ENCODE results near the gene OR6P1. TPM values are rescaled to one million over a fixed set of nuclear protein-coding genes. Genes with fewer than 3 reads are reported as not detected.

OR6P1 gene
- total RNA-seq, 4 donors from 2014 or later: not detected

DNA sequence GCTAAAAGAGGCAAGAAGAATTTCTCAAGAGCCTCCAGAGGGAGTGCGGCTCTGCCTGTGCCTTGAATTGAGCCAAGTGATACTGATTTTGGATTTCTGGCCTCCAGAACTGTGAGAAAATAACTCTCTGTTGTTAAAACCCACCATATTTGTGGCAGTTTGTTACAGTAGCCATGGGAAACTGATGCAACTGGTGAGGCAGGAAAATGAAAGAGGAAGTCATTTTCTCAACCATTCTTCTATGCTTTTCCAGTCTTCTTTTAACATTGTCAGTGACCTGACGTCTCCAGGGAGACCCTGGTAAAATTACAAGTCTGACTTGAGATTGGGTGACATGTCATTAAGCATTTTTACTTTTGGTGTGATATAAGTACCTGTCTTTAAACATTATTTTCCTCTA is 5.8 kb downstream of the OR6P1 start:
- DNase-seq (ENCODE audit: low spot score in 2 of 2): no peak
- Histone ChIP-seq H3K4me3 (no peak overlapping the region), H3K9me3 (no peaks in the 10 kb centered on the region), H3K36me3 (no peaks in the 10 kb centered on the region), H3K4me1 (peaks cover 0 to 6% (median 0%) of the 10 kb centered on the region in 4 donors), H3K27me3 (no peaks in the 10 kb centered on the region), H3K27ac (no peak overlapping the region)
- WGBS, 2 donors: 58 to 78% methylated on average over 2 of the region's 2 CpGs
- TF ChIP-seq EP300 (IDR thresholded peaks at IDR 0.05): no peak
- no peak for TF ChIP-seq POLR2A (IDR thresholded peaks at IDR 0.05)
- TF ChIP-seq, protein P1, sequence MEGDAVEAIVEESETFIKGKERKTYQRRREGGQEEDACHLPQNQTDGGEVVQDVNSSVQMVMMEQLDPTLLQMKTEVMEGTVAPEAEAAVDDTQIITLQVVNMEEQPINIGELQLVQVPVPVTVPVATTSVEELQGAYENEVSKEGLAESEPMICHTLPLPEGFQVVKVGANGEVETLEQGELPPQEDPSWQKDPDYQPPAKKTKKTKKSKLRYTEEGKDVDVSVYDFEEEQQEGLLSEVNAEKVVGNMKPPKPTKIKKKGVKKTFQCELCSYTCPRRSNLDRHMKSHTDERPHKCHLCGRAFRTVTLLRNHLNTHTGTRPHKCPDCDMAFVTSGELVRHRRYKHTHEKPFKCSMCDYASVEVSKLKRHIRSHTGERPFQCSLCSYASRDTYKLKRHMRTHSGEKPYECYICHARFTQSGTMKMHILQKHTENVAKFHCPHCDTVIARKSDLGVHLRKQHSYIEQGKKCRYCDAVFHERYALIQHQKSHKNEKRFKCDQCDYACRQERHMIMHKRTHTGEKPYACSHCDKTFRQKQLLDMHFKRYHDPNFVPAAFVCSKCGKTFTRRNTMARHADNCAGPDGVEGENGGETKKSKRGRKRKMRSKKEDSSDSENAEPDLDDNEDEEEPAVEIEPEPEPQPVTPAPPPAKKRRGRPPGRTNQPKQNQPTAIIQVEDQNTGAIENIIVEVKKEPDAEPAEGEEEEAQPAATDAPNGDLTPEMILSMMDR (IDR thresholded peaks at IDR 0.05): no peak

DNA sequence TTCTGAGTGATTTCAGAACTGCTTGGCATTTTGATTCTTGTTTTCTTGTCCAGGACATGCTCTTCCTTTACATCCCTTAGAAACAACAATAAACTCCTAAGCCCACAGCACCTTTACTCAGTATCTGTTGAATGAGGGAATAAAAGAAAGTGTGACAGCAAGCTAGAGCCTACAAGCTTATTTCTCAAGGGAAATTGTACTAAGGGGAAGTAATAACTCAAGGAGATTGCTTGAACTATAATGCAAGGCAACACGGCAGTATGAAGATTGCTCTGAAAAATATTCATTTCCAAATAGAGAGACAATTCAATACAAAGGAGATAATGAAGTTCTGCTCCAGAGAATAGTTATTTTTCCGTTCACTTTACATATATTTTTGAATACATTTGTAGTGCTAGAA is 6.5 kb downstream of the OR6P1 start:
- Histone ChIP-seq H3K4me3 (no peak overlapping the region), H3K9me3 (no peaks in the 10 kb centered on the region), H3K27me3 (no peaks in the 10 kb centered on the region), H3K36me3 (no peaks in the 10 kb centered on the region), H3K4me1 (peaks cover 0 to 6% (median 0%) of the 10 kb centered on the region in 4 donors), H3K27ac (no peak overlapping the region)
- DNase-seq (ENCODE audit: low spot score in 2 of 2): no peak
- no peak for TF ChIP-seq POLR2A (IDR thresholded peaks at IDR 0.05)
- TF ChIP-seq, protein P1 (IDR thresholded peaks at IDR 0.05): no peak
- TF ChIP-seq EP300 (IDR thresholded peaks at IDR 0.05): no peak
- 66% methylated on average over 2 of the region's 2 CpGs for WGBS, 2 donors

DNA sequence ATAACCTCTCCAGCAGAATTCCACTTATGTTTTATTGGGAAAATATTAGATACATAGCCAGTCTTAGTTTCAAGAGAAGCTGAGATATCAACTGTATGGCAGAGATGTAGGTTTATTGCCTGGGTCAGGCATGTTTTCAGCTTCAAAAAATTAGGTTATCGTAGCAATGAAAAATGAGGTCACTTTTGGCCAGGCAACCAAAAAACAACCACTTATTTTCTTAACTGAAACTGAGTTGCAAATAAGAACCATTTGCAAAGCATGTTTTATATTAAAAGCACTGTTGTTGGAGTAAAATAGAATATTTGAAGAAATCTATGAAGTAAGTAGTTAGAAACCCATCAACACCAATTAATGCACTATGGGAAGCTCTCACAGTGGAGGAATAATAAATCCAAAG is 10.7 kb downstream of the OR6P1 start:
- WGBS, 2 donors: 57% methylated on average over 1 of the region's 1 CpG
- Histone ChIP-seq H3K27ac (no peak overlapping the region), H3K36me3 (no peaks in the 10 kb centered on the region), H3K9me3 (no peaks in the 10 kb centered on the region), H3K4me3 (no peak overlapping the region), H3K27me3 (no peaks in the 10 kb centered on the region), H3K4me1 (peaks cover 0 to 5% (median 0%) of the 10 kb centered on the region in 4 donors)
- TF ChIP-seq POLR2A (IDR thresholded peaks at IDR 0.05) (no peak), EP300 (IDR thresholded peaks at IDR 0.05) (no peak)
- TF ChIP-seq, protein P1 (IDR thresholded peaks at IDR 0.05): no peak
- DNase-seq (ENCODE audit: low spot score in 2 of 2): no peak

DNA sequence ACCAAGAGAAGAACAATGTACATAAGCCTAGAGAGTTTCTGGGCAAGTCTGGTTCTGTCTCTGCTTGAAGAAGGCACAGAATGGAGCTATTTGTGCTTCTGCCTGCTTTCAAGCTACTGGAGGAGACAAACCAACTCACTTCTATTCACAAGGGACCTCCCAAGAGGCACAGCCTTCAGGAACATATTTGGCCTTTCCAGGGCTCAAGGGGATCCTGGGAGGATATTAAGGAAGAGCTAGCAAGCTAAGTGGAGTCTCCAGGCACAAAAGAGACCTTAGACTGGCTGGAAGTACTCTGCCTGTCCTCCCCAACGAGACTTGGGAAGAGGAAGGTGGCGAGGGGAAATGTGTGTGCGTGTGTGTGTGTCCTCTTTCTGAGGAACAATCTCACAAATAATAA is 16.0 kb downstream of the OR6P1 start, which contains the start of gene OR6Y1:
Gene OR6Y1, minus strand, starts transcription at position 54 of the 400 bp plus-strand sequence. CDS start 6,300 bp downstream, outside the sequence.
- Histone ChIP-seq H3K27me3 (no peaks in the 10 kb centered on the region), H3K9me3 (no peaks in the 10 kb centered on the region), H3K36me3 (no peaks in the 10 kb centered on the region), H3K4me1 (no peaks in the 10 kb centered on the region), H3K27ac (no peak within 1 kb of the TSS), H3K4me3 (no peak within 1 kb of the TSS)
- TF ChIP-seq POLR2A (IDR thresholded peaks at IDR 0.05) (no peak), EP300 (IDR thresholded peaks at IDR 0.05) (no peak)
- TF ChIP-seq, protein P1 (IDR thresholded peaks at IDR 0.05): no peak
- 69 to 77% methylated on average over 3 of the region's 3 CpGs for WGBS, 2 donors
- no peak for DNase-seq (ENCODE audit: low spot score in 2 of 2)

DNA sequence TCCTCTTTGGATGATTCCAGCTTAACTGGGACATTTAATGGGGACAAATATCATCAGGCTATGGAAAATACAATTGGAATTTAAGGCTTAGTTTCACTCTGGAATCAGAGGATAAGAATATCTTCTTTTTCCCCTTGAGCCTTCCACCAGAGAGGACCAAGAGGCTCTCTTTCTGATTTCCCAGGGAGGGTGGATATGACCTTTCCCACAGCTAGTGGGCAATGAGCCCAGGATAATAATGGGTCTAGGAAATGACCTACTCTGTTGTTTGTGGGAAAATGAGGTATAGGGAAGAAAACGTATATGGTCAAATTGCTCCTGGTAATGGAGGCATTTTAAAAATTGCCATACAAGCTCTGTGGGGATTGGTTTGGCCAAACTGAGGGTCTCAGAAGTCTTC is 18.1 kb downstream of the OR6P1 start:
- TF ChIP-seq, protein P1 (IDR thresholded peaks at IDR 0.05): no peak
- TF ChIP-seq POLR2A (IDR thresholded peaks at IDR 0.05): no peak
- no peak for TF ChIP-seq EP300 (IDR thresholded peaks at IDR 0.05)
- no peak for DNase-seq (ENCODE audit: low spot score in 2 of 2)
- Histone ChIP-seq H3K36me3 (no peaks in the 10 kb centered on the region), H3K27me3 (no peaks in the 10 kb centered on the region), H3K4me1 (no peaks in the 10 kb centered on the region), H3K4me3 (no peak overlapping the region), H3K27ac (no peak overlapping the region), H3K9me3 (no peaks in the 10 kb centered on the region)
- WGBS, 2 donors: 24 to 36% methylated on average over 1 of the region's 1 CpG
